ENCODE data around the gene OPN1LW.
"Not testable (repeated sequence)": the region's sequence is repeated elsewhere in the genome, so short reads cannot be mapped to it uniquely, and the experiment has no call there.

Gene OPN1LW

DNA sequence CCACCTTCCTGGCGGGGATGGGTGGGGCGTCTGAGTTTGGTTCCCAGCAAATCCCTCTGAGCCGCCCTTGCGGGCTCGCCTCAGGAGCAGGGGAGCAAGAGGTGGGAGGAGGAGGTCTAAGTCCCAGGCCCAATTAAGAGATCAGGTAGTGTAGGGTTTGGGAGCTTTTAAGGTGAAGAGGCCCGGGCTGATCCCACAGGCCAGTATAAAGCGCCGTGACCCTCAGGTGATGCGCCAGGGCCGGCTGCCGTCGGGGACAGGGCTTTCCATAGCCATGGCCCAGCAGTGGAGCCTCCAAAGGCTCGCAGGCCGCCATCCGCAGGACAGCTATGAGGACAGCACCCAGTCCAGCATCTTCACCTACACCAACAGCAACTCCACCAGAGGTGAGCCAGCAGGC lies at the start of gene OPN1LW:
TSS of gene OPN1LW (plus strand) at position 234 of the 400 bp plus-strand sequence. CDS start at position 275, 41 bp downstream.
- CTCF ChIA-PET; POLR2A ChIA-PET (ENCODE audit: low non-redundant PET); H3K27ac ChIP-seq; DNase-seq (ENCODE audit: low spot score): not testable (repeated sequence)

DNA sequence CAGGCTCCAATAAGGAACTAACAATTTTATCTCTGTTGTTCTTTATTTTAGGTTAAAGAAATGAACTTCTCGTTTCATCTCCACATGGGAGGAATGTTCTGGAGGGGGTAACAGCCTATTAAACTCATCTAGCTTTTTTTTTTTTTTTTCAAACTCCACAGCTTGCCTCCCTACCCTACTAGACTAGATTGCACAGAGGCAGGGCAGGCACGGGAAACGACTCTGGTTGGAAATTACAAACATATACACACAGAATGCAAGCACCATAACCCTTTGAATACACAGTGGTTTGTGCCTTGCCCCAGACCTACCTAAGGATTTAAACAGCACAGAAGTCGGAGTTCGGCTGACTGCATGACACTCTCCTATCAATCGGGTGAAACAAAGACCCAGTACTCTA lies 49.2 kb upstream of the OPN1LW start:
- no peak overlapping the region for H3K27ac ChIP-seq
- no peak for DNase-seq (ENCODE audit: low spot score)
- ChIA-PET POLR2A (ENCODE audit: low non-redundant PET) (no interaction called here), CTCF (interaction anchor here (0.5 kb wide), 1 partner anchor 17 kb away, joined by 5 read pairs; no protein-coding TSS in a partner anchor)
- TF ChIP-seq, protein P1, sequence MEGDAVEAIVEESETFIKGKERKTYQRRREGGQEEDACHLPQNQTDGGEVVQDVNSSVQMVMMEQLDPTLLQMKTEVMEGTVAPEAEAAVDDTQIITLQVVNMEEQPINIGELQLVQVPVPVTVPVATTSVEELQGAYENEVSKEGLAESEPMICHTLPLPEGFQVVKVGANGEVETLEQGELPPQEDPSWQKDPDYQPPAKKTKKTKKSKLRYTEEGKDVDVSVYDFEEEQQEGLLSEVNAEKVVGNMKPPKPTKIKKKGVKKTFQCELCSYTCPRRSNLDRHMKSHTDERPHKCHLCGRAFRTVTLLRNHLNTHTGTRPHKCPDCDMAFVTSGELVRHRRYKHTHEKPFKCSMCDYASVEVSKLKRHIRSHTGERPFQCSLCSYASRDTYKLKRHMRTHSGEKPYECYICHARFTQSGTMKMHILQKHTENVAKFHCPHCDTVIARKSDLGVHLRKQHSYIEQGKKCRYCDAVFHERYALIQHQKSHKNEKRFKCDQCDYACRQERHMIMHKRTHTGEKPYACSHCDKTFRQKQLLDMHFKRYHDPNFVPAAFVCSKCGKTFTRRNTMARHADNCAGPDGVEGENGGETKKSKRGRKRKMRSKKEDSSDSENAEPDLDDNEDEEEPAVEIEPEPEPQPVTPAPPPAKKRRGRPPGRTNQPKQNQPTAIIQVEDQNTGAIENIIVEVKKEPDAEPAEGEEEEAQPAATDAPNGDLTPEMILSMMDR (conservative IDR thresholded peaks at IDR 0.05; ENCODE audit: low read depth) = no peak

DNA sequence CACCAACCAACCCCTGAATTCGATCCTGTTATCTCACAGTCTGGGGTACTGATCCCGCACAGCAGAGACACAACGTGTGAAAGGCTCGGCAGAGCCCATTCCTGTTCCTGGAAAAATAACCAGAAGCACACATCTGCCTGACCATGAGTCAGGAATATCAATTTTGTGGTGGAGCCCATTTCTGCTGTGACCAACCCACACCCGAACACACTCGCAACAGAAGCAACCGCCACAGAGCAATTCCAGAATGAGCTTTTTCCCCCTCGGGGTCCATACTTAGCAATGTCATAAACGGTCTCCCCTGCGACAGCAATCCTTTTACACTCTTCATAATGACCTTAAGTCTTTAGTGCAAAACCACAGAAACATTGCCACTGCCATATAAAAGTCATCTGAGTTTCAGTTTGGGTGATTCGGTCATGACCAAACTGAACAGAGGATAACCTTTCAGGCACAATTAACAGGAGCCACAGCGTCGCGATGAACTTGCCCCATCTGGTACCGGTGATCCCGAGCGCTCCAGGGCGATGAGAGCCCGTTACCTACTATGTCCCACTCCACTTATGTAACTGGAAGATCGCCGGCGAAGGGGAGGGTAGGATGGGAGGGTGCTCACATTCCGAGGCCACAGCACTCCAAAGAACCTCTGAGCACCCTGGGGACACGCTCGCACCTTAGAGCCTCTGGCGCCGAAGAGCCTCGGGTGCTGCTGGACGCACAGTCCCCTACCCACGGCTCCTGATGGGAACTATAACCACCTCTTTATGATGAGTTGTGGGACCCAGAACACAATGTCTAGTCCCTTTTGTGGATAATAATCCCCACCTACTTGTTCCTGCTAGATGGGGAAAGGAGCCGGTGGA lies 47.7 kb upstream of the OPN1LW start:
- TF ChIP-seq, protein P1 (conservative IDR thresholded peaks at IDR 0.05; ENCODE audit: low read depth) = no peak
- POLR2A ChIA-PET (ENCODE audit: low non-redundant PET) = no interaction called here
- H3K27ac ChIP-seq = peak overlapping the region; percentile 82
- CTCF ChIA-PET = interaction anchor here (0.6 kb wide), 1 partner anchor 7 kb away, joined by 3 read pairs; no protein-coding TSS in a partner anchor
- no peak for DNase-seq (ENCODE audit: low spot score)

DNA sequence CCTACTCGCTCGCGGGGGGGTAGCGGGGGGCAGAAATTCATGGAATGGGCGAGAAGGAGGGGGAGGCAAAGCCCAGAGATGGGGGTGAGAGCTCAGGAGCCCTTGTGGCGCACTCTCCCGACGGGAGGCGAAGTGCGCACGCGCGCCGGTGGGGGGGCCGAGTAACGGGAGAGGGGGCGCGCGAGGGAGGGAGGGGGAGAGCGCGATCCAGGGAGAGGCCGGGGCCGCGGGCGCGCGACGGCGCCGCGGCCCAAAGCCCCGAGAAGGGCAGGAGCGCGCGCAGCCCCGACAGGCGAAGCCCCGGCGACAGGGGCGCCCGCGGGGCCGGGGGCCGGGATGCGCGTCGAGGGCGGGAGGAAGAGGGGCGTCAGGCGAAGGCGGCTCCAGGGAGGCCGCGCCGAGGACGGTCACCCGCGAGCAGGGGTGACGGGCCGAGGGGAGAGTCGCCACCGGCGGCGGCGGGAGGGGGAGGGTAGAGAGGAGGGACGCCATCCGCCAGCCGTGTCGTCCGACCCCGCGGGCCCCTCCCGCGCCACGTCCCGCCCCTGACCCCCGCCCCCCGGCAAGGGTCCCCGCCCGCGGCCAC lies 46.9 kb upstream of the OPN1LW start:
- peak overlapping the region; percentile 82 for H3K27ac ChIP-seq
- DNase-seq (ENCODE audit: low spot score) = peak; percentile 67
- POLR2A ChIA-PET (ENCODE audit: low non-redundant PET) = no interaction called here
- TF ChIP-seq, protein P1 (conservative IDR thresholded peaks at IDR 0.05; ENCODE audit: low read depth) = no peak
- CTCF ChIA-PET = interaction anchor here (0.6 kb wide), 1 partner anchor 8 kb away, joined by 3 read pairs; no protein-coding TSS in a partner anchor

DNA sequence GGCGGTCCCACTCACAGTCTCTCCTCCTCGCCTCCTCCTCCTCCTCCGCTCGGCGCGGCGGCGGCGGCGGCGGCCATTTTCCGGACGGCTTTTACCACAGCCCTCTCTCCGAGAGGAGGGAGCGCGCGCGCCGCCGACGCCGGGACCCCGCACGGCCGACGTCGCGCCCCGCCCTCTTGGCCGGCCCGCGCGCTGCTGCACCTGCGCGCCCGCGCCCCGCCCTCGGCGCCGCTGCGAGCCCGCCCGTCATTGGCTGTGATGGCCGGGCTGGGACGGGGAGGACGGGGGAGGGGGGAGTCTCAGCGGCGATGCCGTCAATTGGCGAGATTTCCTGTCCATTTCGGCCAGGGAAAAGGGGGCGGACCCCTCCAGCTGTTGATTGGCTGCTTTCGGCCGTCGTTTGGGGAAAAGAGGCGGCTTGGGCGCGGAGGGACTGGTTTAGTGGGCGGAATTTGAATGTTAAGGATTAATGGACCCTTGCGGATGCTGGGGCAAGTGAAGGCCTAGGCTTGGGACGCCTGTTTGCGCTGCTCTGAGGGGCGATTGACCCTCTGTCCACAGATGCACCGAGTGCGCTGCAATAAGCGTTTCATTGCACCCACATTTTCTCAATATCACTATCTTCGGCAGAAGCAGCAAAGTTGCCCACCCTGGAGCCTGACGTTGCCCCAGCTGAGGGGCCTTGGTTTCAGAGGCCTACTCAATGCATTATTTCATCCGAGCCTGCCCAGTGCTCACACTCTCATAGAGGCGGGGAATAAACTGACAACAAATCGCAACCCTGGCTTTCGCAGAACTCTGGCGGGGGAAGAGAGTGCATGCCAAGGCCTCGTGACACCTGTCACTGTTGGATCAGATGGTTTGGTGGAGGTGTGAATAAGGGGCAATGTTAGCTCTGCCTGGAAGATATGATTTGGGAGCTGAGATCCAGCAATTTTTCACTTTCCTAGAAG lies 46.2 kb upstream of the OPN1LW start, which contains the start of gene MECP2:
TSS of gene MECP2 (minus strand) at position 129 of the 953 bp plus-strand sequence.
- ChIA-PET CTCF (no interaction called here), POLR2A (ENCODE audit: low non-redundant PET) (interaction anchor here (0.8 kb wide), 1 partner anchor 18 kb away, joined by 3 read pairs; no protein-coding TSS in a partner anchor)
- peak within 1 kb of the TSS; percentile 82 for H3K27ac ChIP-seq
- peak; percentile 98 for DNase-seq (ENCODE audit: low spot score)
- TF ChIP-seq, protein P1 (conservative IDR thresholded peaks at IDR 0.05; ENCODE audit: low read depth) = no peak

DNA sequence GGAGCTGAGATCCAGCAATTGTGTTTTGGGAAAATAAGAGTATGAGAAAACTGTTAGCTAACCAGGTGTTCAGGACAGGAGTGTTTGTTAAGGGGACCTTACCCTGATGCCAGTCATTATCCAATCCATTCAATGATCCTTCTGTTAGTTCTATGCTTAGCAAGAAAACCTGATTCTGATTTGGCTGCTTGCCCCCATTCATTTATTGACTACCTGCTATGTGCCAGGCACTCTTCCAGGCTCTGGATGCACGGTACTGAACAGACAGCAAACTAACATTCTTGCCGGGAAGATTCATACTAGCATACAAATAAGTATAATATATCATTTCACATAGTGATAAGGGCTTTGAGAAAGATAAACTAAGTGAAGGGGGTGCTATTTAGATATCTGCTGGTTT lies 45.5 kb upstream of the OPN1LW start:
- POLR2A ChIA-PET (ENCODE audit: low non-redundant PET) = no interaction called here
- no peak for DNase-seq (ENCODE audit: low spot score)
- H3K27ac ChIP-seq = no peak overlapping the region
- CTCF ChIA-PET = no interaction called here
- TF ChIP-seq, protein P1 (conservative IDR thresholded peaks at IDR 0.05; ENCODE audit: low read depth) = no peak

All from RWPE1 (cell line).